Measurements from ENCODE around the gene DNAI7.

GRCh38 chr12:25186038-25186787 is 8.7 kb downstream of the DNAI7 start:
- TF ChIP-seq SP1 (IDR thresholded peaks at IDR 0.05) (no peak), TARDBP (IDR thresholded peaks at IDR 0.05) (no peak), HDGF (IDR thresholded peaks at IDR 0.05; ENCODE audit: borderline replicate concordance) (no peak), ARNT (IDR thresholded peaks at IDR 0.05) (no peak), ZNF384 (IDR thresholded peaks at IDR 0.05) (no peak), BHLHE40 (IDR thresholded peaks at IDR 0.05; ENCODE audit: borderline replicate concordance) (no peak), FOXK2 (IDR thresholded peaks at IDR 0.05) (no peak), SUZ12 (IDR thresholded peaks at IDR 0.05) (no peak), L3MBTL2 (conservative IDR thresholded peaks at IDR 0.05) (no peak), ELF4 (IDR thresholded peaks at IDR 0.05) (no peak), FOXM1 (IDR thresholded peaks at IDR 0.05; ENCODE audit: borderline replicate concordance) (no peak), CTBP1 (IDR thresholded peaks at IDR 0.05; ENCODE audit: borderline replicate concordance) (no peak)
